C4-2B (cell line): ENCODE data around the gene MGST2.

ENCODE experiments used
- ZFX ChIP-seq: fragments of 450-650 bp; IDR thresholded peaks from 2 replicates; pipeline ENCODE4 v1.6.1; 2017
- TF ChIP-seq, protein P1 (sequence below): fragments of 450-650 bp; conservative IDR thresholded peaks from 2 replicates; pipeline ENCODE4 v1.5.1; 2017; ENCODE audit warnings: mild to moderate bottlenecking

DNA sequence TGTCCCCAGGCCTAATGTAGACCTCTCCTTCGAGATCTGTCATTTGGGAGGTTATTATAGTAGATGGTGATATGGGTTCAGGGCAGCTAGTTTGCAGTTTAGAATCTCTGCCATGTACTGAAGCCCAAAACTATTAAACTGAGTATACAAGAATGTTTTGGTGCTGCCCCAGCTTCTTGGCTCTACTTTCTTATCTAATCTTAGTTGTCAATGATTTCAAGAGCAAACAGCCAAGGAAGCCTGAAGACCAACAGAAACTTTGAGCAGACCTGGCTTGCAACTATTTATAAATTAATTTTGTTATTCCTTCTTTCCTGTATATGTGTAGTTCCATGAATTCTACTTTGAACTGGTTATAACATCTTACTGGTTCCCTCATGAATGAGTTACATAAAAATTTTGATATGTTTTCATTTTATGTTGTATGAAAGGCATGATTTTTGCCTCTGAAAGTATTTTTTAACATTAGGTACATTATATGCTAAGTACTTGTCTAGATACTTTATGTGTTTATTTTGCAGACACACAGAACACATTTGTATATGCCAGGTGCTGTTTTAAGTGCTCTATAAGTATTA is 2.0 kb upstream of the MGST2 start:
- TF ChIP-seq, protein P1, sequence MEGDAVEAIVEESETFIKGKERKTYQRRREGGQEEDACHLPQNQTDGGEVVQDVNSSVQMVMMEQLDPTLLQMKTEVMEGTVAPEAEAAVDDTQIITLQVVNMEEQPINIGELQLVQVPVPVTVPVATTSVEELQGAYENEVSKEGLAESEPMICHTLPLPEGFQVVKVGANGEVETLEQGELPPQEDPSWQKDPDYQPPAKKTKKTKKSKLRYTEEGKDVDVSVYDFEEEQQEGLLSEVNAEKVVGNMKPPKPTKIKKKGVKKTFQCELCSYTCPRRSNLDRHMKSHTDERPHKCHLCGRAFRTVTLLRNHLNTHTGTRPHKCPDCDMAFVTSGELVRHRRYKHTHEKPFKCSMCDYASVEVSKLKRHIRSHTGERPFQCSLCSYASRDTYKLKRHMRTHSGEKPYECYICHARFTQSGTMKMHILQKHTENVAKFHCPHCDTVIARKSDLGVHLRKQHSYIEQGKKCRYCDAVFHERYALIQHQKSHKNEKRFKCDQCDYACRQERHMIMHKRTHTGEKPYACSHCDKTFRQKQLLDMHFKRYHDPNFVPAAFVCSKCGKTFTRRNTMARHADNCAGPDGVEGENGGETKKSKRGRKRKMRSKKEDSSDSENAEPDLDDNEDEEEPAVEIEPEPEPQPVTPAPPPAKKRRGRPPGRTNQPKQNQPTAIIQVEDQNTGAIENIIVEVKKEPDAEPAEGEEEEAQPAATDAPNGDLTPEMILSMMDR, result no peak
- no peak for TF ChIP-seq ZFX
